ENCODE data around the gene ZEB1.
"Not testable (repeated sequence)": the region's sequence is repeated elsewhere in the genome, so short reads cannot be mapped to it uniquely, and the experiment has no call there.

ZEB1 gene

DNA sequence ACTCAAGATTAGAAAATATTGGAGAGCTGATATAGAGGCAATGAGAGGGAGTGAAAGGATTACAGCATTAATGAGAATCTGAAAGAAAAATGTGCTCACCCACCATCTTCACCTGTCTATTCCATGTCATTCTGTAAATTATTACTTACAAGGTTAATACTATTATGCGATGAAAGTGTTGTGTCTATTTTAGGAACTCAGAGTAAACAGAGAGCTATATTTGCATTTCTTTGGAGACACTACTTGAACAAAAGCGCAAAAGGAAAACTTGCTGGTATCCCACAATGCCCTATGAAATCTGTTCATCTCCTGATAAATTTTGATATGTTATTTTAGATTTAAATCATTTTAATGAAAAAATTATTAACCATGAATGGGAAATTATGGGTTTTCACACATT is 196.1 kb downstream of the ZEB1 start:
- DNase-seq, result no peak

- DNase-seq, result no peak
These were observed 196.9 kb downstream of the ZEB1 start for GRCh38 chr10:31515819-31516402.

GRCh38 chr10:31520986-31521831 is 202.2 kb downstream of the ZEB1 start:
- DNase-seq, result no peak

DNA sequence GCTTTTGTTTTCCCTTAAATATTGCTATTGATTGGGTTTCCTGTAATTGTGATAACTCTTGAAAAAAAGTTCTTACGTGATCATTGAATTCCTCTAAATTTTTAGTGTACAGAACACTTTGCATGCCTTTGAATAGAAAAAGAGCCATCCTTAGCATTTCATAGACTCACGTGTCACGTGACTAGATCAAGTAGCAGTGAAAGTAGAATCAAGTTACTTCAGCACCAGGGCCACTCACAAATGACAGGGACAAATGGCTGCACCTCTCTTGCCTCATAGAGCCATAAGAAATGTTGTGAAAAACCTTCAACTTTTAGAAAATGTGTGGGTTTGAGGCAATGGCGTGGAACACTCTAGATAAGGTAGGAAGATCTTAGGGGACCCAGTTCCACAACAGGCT is 203.8 kb downstream of the ZEB1 start:
- no peak for DNase-seq

- no peak for DNase-seq
These were observed 205.4 kb downstream of the ZEB1 start for GRCh38 chr10:31524460-31524859.

DNA sequence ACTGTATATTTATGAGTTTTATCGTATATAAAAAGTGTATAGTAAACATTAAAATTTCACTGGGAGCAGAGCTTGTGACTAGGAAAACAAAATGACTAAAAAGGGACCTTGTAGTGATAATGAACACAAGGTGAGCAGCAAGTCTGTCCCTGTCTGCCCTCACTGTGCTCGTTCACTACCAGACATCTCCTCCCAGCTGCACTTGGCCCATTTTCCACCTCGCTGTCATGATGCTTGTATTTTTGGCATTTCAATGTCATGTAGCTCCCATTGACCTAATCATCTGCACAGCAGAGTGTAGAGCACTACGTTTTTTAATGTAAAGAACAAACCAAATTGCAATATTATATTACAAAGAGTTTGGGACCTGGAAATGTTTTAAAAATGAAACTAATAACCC is 207.2 kb downstream of the ZEB1 start:
- DNase-seq, result no peak

- DNase-seq, result no peak
These were observed 207.7 kb downstream of the ZEB1 start for GRCh38 chr10:31526681-31527080.

- no peak for DNase-seq
These were observed 209.8 kb downstream of the ZEB1 start for GRCh38 chr10:31528831-31529230.

- no peak for DNase-seq
These were observed 217.3 kb downstream of the ZEB1 start for GRCh38 chr10:31536302-31536701.

DNA sequence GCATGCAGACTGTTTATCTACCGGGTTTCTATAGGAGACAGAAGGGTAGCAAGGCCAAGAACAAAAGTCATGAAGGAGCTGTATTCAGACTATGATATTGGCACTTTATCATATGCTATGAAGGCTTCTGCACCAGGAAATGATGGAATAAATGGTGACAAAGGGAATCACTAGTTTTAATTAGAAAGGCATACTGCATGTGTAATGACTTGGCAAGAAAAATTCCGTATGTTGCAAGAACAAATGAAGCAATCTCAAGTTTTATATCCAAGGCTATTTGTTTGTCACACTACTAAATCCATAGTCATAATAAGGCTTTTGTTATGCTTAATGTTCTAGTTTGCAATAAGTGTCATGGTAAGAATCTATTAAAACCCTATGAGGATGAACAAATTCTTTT is 230.9 kb downstream of the ZEB1 start:
- no peak for DNase-seq

- no peak for DNase-seq
These were observed 235.5 kb downstream of the ZEB1 start for GRCh38 chr10:31554556-31554955.

DNA sequence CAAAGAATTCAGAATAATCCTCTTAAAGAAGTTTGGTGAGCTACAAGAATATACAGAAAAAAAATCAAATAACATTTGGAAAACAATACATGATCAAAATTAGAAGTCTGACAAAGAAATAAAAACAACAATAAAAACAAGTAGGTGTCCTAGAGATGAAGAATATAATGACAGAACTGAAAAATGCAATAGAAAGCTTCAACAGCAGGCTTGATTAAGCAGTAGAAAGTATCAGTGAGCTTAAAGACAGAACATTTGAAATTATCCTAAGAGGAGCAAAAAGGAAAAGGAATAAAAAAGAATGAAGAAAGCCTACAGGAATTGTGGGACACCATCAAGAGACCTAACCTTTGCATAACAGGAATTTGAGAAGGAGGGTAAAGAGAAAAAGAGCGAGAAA is 238.8 kb downstream of the ZEB1 start:
- no peak for DNase-seq

GRCh38 chr10:31568252-31568861 is 249.3 kb downstream of the ZEB1 start:
- DNase-seq, result not testable (repeated sequence)

- DNase-seq, result no peak
These were observed 255.6 kb downstream of the ZEB1 start for GRCh38 chr10:31574577-31574976.

DNA sequence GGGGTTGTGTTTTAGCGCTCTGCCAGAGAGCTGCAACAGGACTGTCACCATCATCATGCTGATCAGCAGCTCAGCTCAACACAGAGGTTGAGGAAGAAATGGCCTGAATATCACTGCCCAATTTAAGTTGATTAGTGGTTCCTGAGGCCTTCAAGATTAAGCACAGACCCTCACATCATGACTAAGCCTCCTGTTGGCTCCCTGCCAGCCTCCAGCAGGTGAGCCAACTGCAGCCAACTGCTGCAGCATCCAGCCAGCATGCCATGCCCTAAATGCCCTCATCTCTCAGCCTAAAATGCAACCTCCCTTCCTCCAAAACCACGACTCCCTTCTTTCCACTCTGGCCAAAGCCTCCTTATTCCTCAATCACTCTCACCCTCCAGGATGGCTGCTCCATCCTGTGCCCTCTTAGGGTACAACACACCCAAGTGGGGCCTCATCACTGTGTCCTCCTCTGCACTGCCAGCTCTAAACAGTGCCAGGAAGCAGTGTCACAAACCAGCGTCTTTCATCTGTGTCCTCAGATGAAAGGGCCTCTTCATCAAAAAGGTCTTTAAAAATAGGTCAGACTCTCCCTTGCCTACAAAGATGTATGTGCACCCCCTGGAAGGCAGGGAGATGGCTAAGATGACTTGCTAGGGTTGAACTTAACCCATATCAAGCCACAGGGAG is 259.3 kb downstream of the ZEB1 start:
- no peak for DNase-seq

DNA sequence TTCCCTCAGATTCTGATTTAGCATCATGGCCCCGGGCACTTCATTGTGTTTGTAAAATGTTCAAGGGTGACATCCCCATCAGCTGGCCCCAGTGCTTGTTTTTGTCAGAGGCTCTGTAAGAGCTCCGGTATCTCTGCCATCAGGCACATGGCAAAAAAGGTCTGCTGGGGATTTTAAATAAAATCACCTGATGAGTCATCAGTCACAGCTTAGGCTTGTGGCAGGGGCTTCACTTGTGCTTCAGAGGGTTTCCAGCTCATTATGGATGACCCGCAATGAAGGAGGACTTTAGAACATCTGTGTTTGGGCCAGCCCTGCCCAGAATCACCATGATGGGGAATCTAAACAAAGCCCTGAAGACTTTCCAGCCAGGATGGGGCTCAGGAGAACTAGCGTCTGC is 259.9 kb downstream of the ZEB1 start:
- DNase-seq, result no peak
